WI38 (cell line): Measurements from ENCODE around the gene SLC16A6.

Source experiments
- H3K4me3 ChIP-seq: 2 replicates; pipeline ENCODE4 v1.5.1; 2011; ENCODE audit warnings: low read depth, mild to moderate bottlenecking, control low read depth, low read length
- TF ChIP-seq, protein P1 (sequence below): IDR thresholded peaks from 2 replicates; pipeline ENCODE4 v1.5.1; 2012; ENCODE audit warnings: low read depth, mild to moderate bottlenecking, control low read depth, low read length

The SLC16A6 gene

GRCh38 chr17:68299817-68300216 is 8.9 kb upstream of the SLC16A6 start:
- H3K4me3 ChIP-seq, result no peak overlapping the region
- TF ChIP-seq, protein P1, sequence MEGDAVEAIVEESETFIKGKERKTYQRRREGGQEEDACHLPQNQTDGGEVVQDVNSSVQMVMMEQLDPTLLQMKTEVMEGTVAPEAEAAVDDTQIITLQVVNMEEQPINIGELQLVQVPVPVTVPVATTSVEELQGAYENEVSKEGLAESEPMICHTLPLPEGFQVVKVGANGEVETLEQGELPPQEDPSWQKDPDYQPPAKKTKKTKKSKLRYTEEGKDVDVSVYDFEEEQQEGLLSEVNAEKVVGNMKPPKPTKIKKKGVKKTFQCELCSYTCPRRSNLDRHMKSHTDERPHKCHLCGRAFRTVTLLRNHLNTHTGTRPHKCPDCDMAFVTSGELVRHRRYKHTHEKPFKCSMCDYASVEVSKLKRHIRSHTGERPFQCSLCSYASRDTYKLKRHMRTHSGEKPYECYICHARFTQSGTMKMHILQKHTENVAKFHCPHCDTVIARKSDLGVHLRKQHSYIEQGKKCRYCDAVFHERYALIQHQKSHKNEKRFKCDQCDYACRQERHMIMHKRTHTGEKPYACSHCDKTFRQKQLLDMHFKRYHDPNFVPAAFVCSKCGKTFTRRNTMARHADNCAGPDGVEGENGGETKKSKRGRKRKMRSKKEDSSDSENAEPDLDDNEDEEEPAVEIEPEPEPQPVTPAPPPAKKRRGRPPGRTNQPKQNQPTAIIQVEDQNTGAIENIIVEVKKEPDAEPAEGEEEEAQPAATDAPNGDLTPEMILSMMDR, result no peak

- TF ChIP-seq, protein P1, result no peak
- H3K4me3 ChIP-seq, result no peak overlapping the region
These were observed 7.7 kb upstream of the SLC16A6 start for GRCh38 chr17:68298601-68299000.

DNA sequence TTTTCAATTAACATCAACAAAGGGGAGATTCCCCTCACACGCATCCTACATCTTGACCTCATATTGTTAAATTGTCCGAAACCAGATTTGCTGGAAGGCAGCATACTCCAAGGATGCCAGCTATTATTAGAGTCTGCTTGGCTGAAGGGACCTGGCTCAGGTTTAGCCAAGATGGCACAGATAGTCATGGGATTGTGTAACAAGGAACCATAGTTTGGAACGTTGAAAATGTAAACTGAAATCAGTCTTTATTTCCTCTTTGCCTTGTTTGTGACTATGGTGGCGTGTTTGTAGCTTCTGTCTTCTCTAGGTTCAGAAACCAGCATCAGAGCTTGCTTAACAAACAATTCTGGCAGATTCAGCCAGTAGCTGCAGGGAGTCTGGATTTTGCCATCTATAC is 6.3 kb upstream of the SLC16A6 start:
- no peak overlapping the region for H3K4me3 ChIP-seq
- TF ChIP-seq, protein P1, result no peak

GRCh38 chr17:68296217-68297191 is 5.6 kb upstream of the SLC16A6 start:
- no peak overlapping the region for H3K4me3 ChIP-seq
- TF ChIP-seq, protein P1, result no peak

DNA sequence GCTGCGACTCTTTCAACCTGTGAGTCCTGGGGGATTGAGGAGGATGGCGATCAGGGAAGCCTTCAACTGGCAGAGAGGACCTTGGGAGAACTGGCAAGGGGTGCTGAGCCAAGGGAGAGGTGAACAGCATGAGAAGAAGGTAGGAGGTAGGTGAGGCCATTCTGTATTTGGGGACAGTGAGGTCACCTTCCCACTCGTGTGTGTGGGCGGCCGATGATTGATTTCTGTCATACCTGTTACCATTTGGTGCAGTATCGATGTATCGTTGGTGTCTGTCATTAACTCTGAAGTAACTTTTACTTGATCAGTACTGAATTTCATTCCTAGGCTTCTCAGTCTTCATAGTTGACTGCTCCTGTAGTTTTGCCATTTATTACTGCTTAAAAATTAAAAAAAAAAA is 4.2 kb upstream of the SLC16A6 start:
- TF ChIP-seq, protein P1, result no peak
- H3K4me3 ChIP-seq, result no peak overlapping the region

- H3K4me3 ChIP-seq, result no peak overlapping the region
- TF ChIP-seq, protein P1, result no peak
These were observed 3.7 kb upstream of the SLC16A6 start for GRCh38 chr17:68294617-68295016.

DNA sequence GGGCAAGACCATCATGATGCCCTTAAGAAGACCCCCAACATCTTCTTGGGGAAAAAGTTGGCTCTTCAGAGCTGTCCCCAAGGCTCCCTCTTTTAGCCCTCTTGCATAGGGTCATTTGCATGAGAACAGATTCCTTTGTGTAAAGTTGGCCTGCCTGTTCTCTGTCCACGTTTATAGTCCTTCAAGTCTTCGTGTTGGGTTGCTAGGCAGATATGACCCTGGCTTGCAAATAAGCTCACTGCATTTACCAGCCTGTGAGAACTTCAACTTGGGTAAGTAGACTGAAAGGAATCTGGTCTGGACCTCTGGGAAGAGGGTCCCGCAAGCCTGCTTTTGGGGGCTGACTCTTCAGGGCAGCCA is 3.2 kb upstream of the SLC16A6 start:
- TF ChIP-seq, protein P1, result no peak
- no peak overlapping the region for H3K4me3 ChIP-seq
